Measurements from ENCODE around the gene ABI1.
A peak's percentile ranks its signal among the peaks of the same experiment; 100 is the strongest.
"Not testable (repeated sequence)": the region's sequence is repeated elsewhere in the genome, so short reads cannot be mapped to it uniquely, and the experiment has no call there.

The ABI1 gene

GRCh38 chr10:26860443-26861204 lies at the start of gene ABI1:
TSS of gene ABI1 (minus strand) at chr10:26860958. CDS start at chr10:26860863, 95 bp downstream.
- DNase-seq: peak; percentile 70 to 91

- DNase-seq: no peak
Measured at GRCh38 chr10:26909753-26910152, 49.0 kb upstream of the ABI1 start.

DNA sequence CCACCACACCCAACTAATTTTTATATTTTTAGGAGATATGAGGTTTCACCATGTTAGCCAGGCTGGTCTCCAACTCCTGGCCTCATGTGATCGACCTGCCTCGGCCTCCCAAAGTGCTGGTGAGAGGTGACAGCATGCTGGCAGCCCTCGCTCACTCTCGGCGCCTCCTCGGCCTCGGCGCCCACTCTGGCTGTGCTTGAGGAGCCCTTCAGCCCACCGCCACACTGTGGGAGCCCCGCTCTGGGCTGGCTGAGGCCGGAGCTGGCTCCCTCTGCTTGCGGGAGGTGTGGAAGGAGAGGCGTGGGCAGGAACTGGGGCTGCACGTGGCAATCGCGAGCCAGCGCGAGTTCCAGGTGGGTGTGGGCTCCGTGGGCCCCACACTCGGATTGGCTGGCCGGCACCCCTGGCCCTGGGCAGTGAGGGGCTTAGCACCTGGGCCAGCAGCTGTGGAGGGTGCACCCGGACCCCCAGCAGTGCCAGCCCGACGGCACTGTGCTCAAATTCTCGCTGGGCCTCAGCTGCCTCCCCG lies 44.6 kb upstream of the ABI1 start:
- not testable (repeated sequence) for DNase-seq

GRCh38 chr10:26903431-26904217 lies 42.9 kb upstream of the ABI1 start:
- DNase-seq: no peak

DNA sequence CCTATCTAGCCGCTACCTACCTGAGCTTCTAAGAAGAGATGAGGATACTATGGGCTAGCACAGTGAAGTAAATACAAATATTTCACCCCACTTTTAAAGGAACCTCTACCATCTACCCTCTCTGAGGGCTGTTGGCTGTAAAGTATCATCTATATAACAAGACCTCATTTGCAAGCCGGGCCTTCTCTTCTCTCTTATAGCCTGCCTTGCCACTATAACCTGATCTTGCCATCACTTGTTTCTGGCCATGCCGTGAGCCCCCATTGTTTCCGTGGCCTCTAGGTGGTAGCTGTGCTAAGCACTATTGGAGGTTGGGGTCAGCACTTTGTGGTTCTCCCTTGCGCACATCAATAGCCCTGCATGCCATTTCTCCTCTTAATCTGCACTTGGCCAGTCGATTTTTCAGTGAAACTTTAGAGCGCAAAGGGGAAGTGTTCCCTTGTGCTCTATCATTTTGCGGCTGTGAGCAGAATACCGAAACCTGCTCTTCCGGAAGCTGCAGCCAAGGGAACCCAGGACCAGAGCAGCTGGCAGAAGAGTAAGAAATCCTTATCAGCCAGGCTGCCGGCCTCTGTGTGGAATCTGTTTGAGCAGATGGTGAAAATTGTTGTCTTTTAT lies 31.7 kb upstream of the ABI1 start:
- DNase-seq: not testable (repeated sequence)

- DNase-seq: no peak
Measured at GRCh38 chr10:26890956-26891355, 30.2 kb upstream of the ABI1 start.

GRCh38 chr10:26887611-26888215 lies 27.0 kb upstream of the ABI1 start:
- DNase-seq: no peak

- DNase-seq: no peak
Measured at GRCh38 chr10:26881600-26882331, 21.0 kb upstream of the ABI1 start.

DNA sequence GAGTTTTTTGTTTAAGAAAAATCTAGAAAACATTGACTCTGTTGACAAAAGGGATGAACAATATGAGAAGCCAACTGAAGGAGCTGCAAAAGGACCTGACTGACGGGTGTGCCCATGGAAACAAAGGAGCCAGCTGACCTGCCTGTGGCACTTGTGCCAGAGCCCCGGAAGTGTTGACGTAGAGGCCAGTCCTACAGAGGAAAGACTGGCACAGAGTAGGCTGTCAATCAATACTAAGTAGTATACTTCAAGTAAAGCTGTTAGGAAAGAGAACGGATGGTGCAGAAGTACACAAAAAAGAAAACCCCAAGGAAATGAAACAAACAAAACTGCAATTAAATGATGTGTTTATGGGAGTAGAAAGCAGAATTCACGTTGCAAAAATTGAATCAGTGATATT lies 19.0 kb upstream of the ABI1 start:
- DNase-seq: peak in 1 of 2 experiments; percentile 1

- no peak for DNase-seq
Measured at GRCh38 chr10:26870766-26871165, 10.0 kb upstream of the ABI1 start.

GRCh38 chr10:26869528-26869927 lies 8.8 kb upstream of the ABI1 start:
- DNase-seq: no peak

DNA sequence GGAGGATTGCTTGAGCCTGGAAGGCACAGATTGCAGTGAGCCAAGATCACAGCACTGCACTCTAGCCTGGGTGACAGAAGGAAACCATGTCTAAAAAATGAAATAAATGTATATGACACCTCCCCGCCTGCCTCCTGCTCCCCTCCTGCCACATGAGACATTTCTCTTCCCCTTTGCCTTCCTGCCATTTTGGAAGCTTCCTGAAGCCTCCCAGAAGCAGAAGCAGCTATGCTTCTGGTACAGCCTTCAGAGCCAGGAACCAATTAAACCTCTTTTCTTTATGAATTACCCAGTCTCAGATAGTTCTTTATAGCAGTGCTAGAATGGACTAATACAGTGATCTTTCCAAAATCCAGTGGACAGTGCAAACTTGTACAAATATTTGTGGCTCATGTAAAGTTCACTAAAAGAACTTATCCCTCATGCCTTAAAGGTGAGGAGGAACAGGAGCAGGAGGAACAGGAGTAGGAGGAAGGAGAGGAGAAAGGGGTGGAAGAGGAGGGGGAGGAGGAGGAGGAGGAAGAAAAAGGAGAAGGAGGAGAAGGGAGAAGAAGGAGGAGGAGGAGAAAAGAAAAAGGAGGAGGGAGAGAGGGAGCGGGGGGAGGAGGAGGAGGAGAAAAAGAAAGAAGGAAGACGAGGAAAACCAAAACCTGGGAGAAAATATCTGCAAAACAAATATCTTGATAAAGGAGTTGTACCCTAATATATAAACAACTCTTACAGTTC lies 2.8 kb upstream of the ABI1 start:
- no peak for DNase-seq

GRCh38 chr10:26861205-26861998 lies 644 bp upstream of the ABI1 start:
- no peak for DNase-seq

- DNase-seq: no peak
Measured at GRCh38 chr10:26860102-26860442, 686 bp downstream of the ABI1 start.

DNA sequence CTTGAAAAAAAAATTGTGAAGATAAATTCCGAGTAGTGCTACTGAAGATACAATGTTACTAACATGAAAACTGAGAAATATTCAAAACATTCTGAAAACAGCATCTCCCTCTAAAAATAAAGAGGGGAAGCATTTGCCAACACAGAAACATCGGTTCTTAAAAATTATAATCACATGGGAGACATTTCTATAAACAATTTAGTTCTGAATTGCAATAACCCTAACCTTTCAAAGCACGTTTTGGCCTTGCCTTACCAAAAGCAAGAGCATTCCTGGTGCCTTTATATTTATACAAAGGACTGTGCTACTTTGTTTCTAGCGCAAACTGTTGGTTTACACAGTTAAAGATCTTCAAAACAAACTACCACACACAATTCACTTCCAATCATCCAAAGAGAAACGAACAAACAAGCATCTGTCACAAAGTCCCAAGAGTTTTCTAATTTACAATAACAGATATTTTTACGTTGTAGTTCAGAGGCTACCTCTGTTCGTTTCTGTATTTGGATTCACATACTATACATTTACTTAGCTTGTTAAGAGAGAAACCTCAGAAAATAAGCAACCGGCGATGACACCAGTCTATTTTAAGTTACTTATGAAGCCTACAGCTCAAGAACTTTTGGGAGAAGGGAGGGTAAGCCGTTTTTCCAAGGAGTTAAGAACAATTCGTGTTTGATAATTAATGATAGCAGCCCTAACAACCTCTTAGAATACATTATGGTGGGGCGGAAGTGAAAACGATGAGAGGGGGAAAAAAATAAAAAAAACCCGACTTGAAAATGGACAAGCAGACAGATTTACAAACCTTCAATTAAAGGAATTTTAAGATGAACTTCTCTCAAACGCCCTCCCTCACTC lies 1.3 kb downstream of the ABI1 start:
- no peak for DNase-seq

- DNase-seq: no peak
Measured at GRCh38 chr10:26858707-26859034, 2.1 kb downstream of the ABI1 start.

GRCh38 chr10:26857991-26858706 lies 2.6 kb downstream of the ABI1 start:
- DNase-seq: no peak

DNA sequence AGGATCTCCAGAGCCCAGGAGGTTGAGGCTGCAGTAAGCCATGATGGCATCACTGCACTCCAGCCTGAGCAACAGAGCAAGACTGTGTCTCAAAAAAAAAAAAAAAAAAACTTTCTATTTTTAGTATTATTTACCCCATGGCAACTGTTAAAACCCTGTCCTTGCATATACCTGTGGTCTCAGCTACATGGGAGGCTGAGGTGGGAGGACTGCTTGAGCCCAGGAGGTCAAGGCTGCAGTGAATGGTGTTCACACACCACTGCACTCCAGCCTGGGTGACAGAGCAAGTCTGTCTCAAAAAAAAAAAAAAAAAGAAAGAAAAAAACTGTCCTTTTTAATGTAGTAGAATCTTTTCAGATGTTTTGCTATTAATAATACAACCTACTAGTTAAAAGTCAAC lies 3.2 kb downstream of the ABI1 start:
- DNase-seq: not testable (repeated sequence)

DNA sequence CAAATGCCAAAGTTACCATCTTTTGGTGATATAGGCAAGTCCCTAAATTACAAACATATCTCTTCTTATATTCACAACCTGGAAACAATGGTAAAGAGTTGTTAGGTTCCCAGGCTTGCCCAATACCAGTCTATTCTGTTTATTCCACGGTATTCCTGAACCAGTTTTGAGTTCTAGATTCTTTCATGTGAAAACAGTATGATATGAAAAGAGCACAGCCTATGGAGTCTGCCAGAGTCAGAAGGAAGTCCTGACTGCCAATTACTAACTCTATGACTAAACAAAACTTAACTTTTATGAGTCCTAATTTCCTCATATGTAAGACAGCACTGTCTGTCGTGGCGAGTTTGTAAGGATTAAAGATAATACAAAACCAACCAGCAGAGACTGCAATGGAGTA lies 5.6 kb downstream of the ABI1 start:
- no peak for DNase-seq
